Measurements from ENCODE around the gene CAMKK2. TPM values are rescaled to one million over a fixed set of nuclear protein-coding genes. Genes with fewer than 3 reads are reported as not detected.

Gene CAMKK2
- total RNA-seq, 4 donors from 2014 or later = 26.0 to 40.3 (median 30.3) TPM

- Histone ChIP-seq H3K9me3 (no peaks in the 10 kb centered on the region), H3K27ac (no peak overlapping the region), H3K4me1 (peaks cover 0 to 2% (median 0%) of the 10 kb centered on the region in 3 donors), H3K36me3 (peaks cover 0 to 60% of the 10 kb centered on the region in 2 donors), H3K27me3 (no peaks in the 10 kb centered on the region), H3K4me3 (no peak overlapping the region)
- no peak for TF ChIP-seq POLR2A (IDR thresholded peaks at IDR 0.05)
- no peak for ATAC-seq
- 94 to 100% methylated on average over 2 to 3 of the region's 14 CpGs for WGBS, 2 donors (ENCODE audit: low coverage in 1 of 2)
Observed at GRCh38 chr12:121273364-121273896, 23.1 kb downstream of the CAMKK2 start.

GRCh38 chr12:121267822-121268221 is 28.7 kb downstream of the CAMKK2 start:
- H3K36me3 ChIP-seq = peaks cover 0 to 85% of the 10 kb centered on the region in 2 donors
- no peaks in the 10 kb centered on the region for H3K9me3 ChIP-seq
- no peak overlapping the region for H3K27ac ChIP-seq
- 100% methylated on average over 1 of the region's 1 CpG for WGBS, 2 donors (ENCODE audit: low coverage in 1 of 2)
- no peak for ATAC-seq
- no peak overlapping the region for H3K4me3 ChIP-seq
- no peaks in the 10 kb centered on the region for H3K27me3 ChIP-seq
- H3K4me1 ChIP-seq = no peaks in the 10 kb centered on the region
- TF ChIP-seq CTCF (IDR thresholded peaks at IDR 0.05) = no peak
- TF ChIP-seq POLR2A (IDR thresholded peaks at IDR 0.05) = no peak
- TF ChIP-seq EP300 (IDR thresholded peaks at IDR 0.05) = no peak
- TF ChIP-seq POLR2AphosphoS5 (IDR thresholded peaks at IDR 0.05) = no peak

- H3K9me3 ChIP-seq = no peaks in the 10 kb centered on the region
- H3K36me3 ChIP-seq = peaks cover 0 to 95% of the 10 kb centered on the region in 2 donors
- no peak overlapping the region for H3K4me3 ChIP-seq
- H3K27ac ChIP-seq = no peak overlapping the region
- ATAC-seq = no peak
- H3K27me3 ChIP-seq = no peaks in the 10 kb centered on the region
- H3K4me1 ChIP-seq = no peaks in the 10 kb centered on the region
- TF ChIP-seq EP300 (IDR thresholded peaks at IDR 0.05) = no peak
- TF ChIP-seq POLR2AphosphoS5 (IDR thresholded peaks at IDR 0.05) = no peak
- no peak for TF ChIP-seq POLR2A (IDR thresholded peaks at IDR 0.05)
- TF ChIP-seq CTCF (IDR thresholded peaks at IDR 0.05) = no peak
- WGBS, 2 donors (ENCODE audit: low coverage in 1 of 2) = 76 to 78% methylated on average over 8 to 10 of the region's 10 CpGs
Observed at GRCh38 chr12:121264951-121265515, 31.5 kb downstream of the CAMKK2 start.

GRCh38 chr12:121264135-121264534 is 32.4 kb downstream of the CAMKK2 start:
- 83 to 89% methylated on average over 2 to 3 of the region's 8 CpGs for WGBS, 2 donors (ENCODE audit: low coverage in 1 of 2)
- TF ChIP-seq POLR2AphosphoS5 (IDR thresholded peaks at IDR 0.05) (no peak), CTCF (IDR thresholded peaks at IDR 0.05) (no peak), EP300 (IDR thresholded peaks at IDR 0.05) (no peak), POLR2A (IDR thresholded peaks at IDR 0.05) (no peak)
- Histone ChIP-seq H3K9me3 (no peaks in the 10 kb centered on the region), H3K27me3 (no peaks in the 10 kb centered on the region), H3K4me3 (no peak overlapping the region), H3K27ac (no peak overlapping the region), H3K4me1 (no peaks in the 10 kb centered on the region), H3K36me3 (peaks cover 0 to 95% of the 10 kb centered on the region in 2 donors)
- no peak for ATAC-seq

- H3K4me1 ChIP-seq = no peaks in the 10 kb centered on the region
- no peaks in the 10 kb centered on the region for H3K27me3 ChIP-seq
- ATAC-seq = no peak
- no peak for TF ChIP-seq EP300 (IDR thresholded peaks at IDR 0.05)
- no peak for TF ChIP-seq CTCF (IDR thresholded peaks at IDR 0.05)
- no peak for TF ChIP-seq POLR2AphosphoS5 (IDR thresholded peaks at IDR 0.05)
- TF ChIP-seq POLR2A (IDR thresholded peaks at IDR 0.05) = no peak
- no peaks in the 10 kb centered on the region for H3K9me3 ChIP-seq
- WGBS, 2 donors (ENCODE audit: low coverage in 1 of 2) = 98% methylated on average over 7 of the region's 10 CpGs; no CpG with 5 or more reads in 1 of the 2 donors
- no peak overlapping the region for H3K4me3 ChIP-seq
- peaks cover 0 to 95% of the 10 kb centered on the region in 2 donors for H3K36me3 ChIP-seq
- no peak overlapping the region for H3K27ac ChIP-seq
Observed at GRCh38 chr12:121263206-121263935, 33.1 kb downstream of the CAMKK2 start.
